HG02885 (cell line): ENCODE measurements around the gene TEDC2.
A peak's percentile ranks its signal among the peaks of the same experiment; 100 is the strongest.

ENCODE experiments used
- ATAC-seq: cut with Tn5 transposase; IDR thresholded peaks from one replicate; pipeline ENCODE4 v1.9.1; 2021; ENCODE audit warnings: mild to moderate bottlenecking; ENCODE audit not compliant: unreplicated experiment, poor library complexity

The TEDC2 gene

DNA sequence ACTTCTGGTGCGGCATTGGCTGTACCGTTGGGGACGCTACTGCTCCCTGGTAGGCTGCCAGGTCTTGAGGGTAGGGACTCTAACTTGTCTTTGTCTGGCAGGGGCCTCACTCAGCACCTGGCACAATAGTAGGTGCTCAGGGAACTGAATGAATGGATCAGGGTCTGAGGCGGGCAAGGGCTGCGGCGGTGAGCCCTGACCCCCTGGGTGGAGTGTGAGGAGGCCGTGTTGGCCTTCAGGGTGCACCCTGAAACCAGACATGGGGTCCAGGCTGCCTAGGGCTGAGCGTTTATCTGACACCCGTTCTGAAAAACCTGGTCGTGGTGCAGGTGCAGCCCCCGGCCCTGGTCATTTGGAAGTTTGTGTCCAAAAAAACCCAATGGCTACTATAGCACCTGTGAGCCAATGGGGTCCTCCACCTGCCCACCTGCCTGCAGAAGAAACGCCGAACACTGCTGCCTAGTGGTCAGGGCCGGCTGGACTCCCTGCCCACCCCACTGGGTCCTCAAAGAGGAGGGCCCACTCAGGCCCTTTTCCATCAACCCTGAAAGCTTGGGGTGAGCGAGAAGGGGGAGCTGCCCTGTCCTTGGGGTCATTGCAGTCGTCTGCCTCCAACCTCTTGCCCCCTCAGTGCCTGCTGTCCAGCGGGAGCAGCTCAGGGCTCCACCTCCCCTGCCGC, 49.0 kb downstream of the TEDC2 start:
- ATAC-seq: no peak

DNA sequence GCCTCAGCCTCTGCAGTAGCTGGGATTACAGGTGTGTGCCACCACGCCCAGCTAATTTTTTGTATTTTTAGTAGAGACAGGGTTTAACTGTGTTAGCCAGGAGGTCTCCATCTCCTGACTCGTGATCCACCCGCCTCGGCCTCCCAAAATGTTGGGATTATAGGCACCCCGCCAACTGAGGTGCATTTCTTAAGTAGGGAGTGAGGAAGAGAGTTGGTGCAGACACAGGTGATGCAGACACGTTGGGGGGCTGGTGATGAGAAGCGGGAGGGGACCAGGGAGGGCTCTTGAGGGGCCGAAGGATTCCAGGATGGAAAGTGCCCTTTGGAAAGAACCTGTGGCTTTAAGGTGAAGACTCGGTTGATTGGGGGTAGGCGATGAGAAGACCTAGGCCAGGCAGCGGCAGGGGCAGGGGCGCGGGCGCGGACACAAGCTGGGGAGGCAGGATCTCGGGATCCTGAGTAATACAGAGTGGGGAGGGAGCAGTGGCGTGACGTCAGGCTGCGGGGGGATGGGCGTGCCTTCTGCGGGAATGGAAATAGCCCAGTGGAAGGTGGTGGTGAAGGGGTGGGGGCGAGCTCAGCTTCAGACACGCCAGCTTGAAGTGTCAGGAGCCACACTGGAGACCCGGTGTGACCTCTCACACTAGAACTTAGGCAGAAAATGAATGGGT, 51.4 kb downstream of the TEDC2 start:
- ATAC-seq: no peak

DNA sequence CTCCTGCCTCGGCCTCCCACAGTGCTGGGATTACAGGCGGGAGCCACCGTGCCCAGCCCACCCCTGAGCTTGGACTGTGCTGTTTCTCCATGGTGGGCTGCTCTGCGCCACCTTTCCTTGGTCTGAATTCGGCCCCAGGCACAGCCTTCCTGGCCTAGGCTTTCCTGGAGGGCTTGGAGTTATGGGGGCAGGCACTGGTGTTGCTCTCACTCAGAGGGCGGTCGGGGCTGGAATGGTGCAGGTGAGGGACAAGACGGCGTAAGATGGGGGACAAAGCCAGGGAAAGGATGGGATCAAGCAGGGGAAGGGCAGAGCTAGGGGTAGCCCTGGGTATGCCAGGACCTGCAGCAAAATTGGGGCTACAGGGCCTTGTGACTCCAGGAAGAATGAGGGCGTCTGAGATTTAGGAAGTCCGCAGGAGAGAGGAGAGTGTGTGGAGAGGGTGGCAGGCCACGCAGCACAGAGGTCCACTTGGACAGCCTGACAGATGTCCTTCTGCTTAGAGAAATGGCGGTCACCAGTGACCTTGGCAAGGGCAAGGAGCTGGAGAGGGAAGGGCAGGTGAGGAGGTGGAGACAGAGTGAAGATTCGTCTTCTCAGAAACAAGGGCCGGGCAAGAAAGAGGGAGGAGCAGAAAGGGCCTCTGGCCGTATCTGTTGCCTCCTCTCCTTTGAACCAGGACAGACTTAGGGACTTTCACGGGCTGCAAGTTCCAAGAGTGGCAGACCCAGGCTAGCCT, 52.3 kb downstream of the TEDC2 start:
- no peak for ATAC-seq

DNA sequence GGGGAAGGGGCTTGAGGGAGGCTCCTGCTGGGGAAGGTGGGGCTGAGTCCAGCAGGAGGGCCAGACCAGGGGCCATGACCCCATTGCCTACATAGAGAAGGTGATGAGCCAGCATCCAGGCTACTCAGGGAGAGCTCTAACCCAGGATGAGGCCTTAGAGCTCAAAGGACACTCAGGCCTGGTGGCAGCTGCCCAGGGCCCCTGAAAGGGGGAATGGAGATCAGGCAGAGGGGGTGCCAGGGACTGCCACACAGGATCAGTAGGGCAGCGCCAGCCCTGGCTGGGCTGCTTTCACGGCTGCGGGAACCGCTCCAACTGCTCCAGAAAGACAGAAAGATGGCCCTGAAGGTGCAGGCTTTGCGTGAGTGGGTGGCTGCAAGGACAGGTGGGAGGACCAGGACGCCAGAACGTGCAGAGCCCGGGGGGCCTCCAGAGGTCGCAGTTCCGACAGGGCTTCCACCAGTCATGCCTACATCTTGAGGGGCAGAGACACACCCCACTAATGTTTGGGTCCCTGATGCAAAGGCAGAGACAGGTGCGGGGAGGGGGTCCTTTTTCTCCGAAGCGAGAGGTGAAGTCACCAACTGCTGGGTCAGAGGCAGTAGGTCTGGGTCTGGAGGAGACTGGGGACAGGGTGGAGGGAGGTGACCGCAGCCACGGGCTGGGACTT, 53.0 kb downstream of the TEDC2 start:
- ATAC-seq: peak; percentile 5

DNA sequence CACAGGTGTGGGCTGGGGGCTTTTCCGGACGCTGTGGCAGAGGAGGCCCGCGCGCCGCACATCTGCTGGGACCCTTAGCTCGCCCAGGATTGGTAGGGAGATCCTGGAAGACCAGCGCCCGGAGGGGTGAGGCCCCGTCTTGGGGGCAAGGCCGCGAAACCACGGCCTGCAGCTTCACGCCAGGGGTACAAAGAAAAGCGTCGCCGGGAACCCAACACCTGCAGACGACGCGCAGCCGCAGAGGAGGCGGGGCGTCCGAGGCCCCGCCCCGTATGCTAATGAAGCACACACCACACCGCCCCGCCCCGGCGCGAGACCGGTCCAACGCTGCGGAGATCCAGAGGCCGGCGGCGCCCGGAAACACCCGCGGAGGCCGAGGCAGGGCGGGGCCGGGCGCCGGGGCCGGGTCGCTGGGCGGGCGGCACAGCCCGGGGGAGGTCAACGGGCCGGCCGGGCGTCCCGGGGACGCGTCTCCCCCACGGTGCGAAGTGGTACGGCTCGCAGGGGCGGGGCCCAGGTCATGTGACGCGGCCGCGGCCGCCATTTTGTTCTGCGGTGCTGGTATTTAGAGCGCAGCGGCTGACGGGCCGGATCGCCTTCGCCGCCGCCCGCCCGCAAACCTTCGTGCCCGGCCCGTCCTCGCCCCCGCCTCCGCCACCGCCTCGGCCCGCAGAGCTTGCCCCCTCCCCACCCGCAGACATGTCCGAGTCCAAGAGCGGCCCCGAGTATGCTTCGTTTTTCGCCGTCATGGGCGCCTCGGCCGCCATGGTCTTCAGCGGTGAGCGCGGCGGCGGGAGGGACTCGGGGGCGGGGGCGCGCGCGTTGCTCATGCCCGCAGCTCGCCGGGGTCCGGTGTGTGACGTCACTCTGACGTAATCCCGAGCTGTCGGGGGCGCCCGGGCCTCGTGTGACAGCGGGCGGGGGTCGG, 53.8 kb downstream of the TEDC2 start, which contains the start of gene ATP6V0C:
Gene ATP6V0C (plus strand): TSS at position 548 of the 928 bp plus-strand sequence. CDS start 152 bp downstream, at position 700.
- ATAC-seq: peak; percentile 74
